Fibroblast of lung (primary cell): ENCODE measurements around the gene PTDSS2. TPM values are rescaled to one million over a fixed set of nuclear protein-coding genes. Genes with fewer than 3 reads are reported as not detected.

Source experiments
- DNase-seq, 2 donors: peaks; one replicate each; pipeline versions ENCODE4 v3.0.0 to v3.0.0-alpha.2; 2010; ENCODE audit warnings: low read depth in 2 of 2
- H2AFZ ChIP-seq: 2 replicates; pipeline ENCODE4 v1.5.1; 2012; ENCODE audit warnings: low read length, control low read depth, inconsistent platforms
- H3K27ac ChIP-seq: 2 replicates; pipeline ENCODE4 v1.5.1; 2011; ENCODE audit warnings: low read length, control low read depth; ENCODE audit not compliant: insufficient read depth
- H3K27me3 ChIP-seq: 2 replicates; pipeline ENCODE4 v1.5.1; 2011; ENCODE audit warnings: mild to moderate bottlenecking, low read length; ENCODE audit not compliant: control insufficient read depth, insufficient read depth
- H3K36me3 ChIP-seq: 2 replicates; pipeline ENCODE4 v1.5.1; 2011; ENCODE audit warnings: low read length; ENCODE audit not compliant: control insufficient read depth, insufficient read depth
- H3K4me1 ChIP-seq: 2 replicates; pipeline ENCODE4 v1.5.1; 2011; ENCODE audit warnings: low read length; ENCODE audit not compliant: control insufficient read depth, insufficient read depth; ENCODE audit errors: extremely low read depth
- H3K4me2 ChIP-seq: 2 replicates; pipeline ENCODE4 v1.5.1; 2011; ENCODE audit warnings: low read length, control low read depth; ENCODE audit not compliant: insufficient read depth; ENCODE audit errors: extremely low read depth
- H3K4me3 ChIP-seq, 4 experiments: fragments of 200-600 bp in 1 of 4; sonication (generic) in 1 of 4; replicated peaks in 1 of 4; 2 replicates each; pipeline ENCODE4 v1.5.1; 2011 to 2016; ENCODE audit warnings: low read length in 4 of 4, low read depth in 3 of 4, mild to moderate bottlenecking in 3 of 4, control low read depth in 2 of 4, inconsistent platforms in 1 of 4, mixed read lengths in 1 of 4; ENCODE audit not compliant: insufficient read depth in 1 of 4; ENCODE audit errors: control extremely low read depth in 1 of 4
- H3K79me2 ChIP-seq: 2 replicates; pipeline ENCODE4 v1.5.1; 2012; ENCODE audit warnings: mild to moderate bottlenecking, low read length, inconsistent platforms; ENCODE audit not compliant: control insufficient read depth, insufficient read depth
- H3K9ac ChIP-seq: 2 replicates; pipeline ENCODE4 v1.5.1; 2011; ENCODE audit warnings: mild to moderate bottlenecking, low read length, control low read depth; ENCODE audit not compliant: insufficient read depth
- H3K9me3 ChIP-seq: 2 replicates; pipeline ENCODE4 v1.5.1; 2012; ENCODE audit warnings: low read depth, low read length; ENCODE audit not compliant: control insufficient read depth, insufficient read depth
- H4K20me1 ChIP-seq: 2 replicates; pipeline ENCODE4 v1.5.1; 2011; ENCODE audit warnings: low read length; ENCODE audit not compliant: control insufficient read depth, insufficient read depth; ENCODE audit errors: extremely low read depth
- CTCF ChIP-seq, 2 donors: IDR thresholded peaks in 1 of 2; conservative IDR thresholded peaks in 1 of 2; 1 replicate in 1 of 2; 2 replicates in 1 of 2; pipeline ENCODE4 v1.5.1; 2011 to 2012; ENCODE audit warnings: low read length in 2 of 2, control low read depth in 1 of 2, inconsistent platforms in 1 of 2, low read depth in 1 of 2, mild to moderate bottlenecking in 1 of 2
- EZH2 ChIP-seq: IDR thresholded peaks from 2 replicates; pipeline ENCODE4 v1.5.1; 2012; ENCODE audit warnings: low read length, control low read depth, mild to moderate bottlenecking; ENCODE audit errors: missing control alignments
- polyA plus RNA-seq, 2 donors: library from polyadenylated mRNA; depleted of rRNA in 1 of 2; stranded (reverse) in 1 of 2; unstranded in 1 of 2; fragments of >200 nt; gene quantifications; 2 replicates each; pipeline ENCODE4 v1.2.1, GENCODE V29; 2011 to 2012; ENCODE audit warnings: missing spikeins in 1 of 2
- total RNA-seq: library from RNA; depleted of rRNA; stranded (reverse); fragments of >200 nt; gene quantifications from 2 replicates; pipeline ENCODE4 v1.2.1, GENCODE V29; 2014

Gene PTDSS2
- total and polyA plus RNA-seq, 2 donors (not counting 1 experiment from before 2014, with no cell fraction given): 17.4 to 36.7 TPM

- DNase-seq: no peak
- Histone ChIP-seq H3K9me3 (no peaks in the 10 kb centered on the region), H3K9ac (no peak overlapping the region)
Measured at GRCh38 chr11:477052-477715, 27.1 kb downstream of the PTDSS2 start.

GRCh38 chr11:479311-479710 is 29.2 kb downstream of the PTDSS2 start:
- no peaks in the 10 kb centered on the region for H3K9me3 ChIP-seq
- no peaks in the 10 kb centered on the region for H3K4me1 ChIP-seq
- H3K36me3 ChIP-seq: no peaks in the 10 kb centered on the region
- no peaks in the 10 kb centered on the region for H4K20me1 ChIP-seq
- H3K79me2 ChIP-seq: peaks cover 7% of the 10 kb centered on the region
- H3K27me3 ChIP-seq: no peaks in the 10 kb centered on the region
- H3K27ac ChIP-seq: no peak overlapping the region
- no peak overlapping the region for H2AFZ ChIP-seq
- TF ChIP-seq CTCF (conservative IDR thresholded peaks at IDR 0.05 in 1 of 2, IDR thresholded peaks at IDR 0.05 in 1 of 2; ENCODE audit: low read depth in 1 of 2, low read length in 2 of 2): no peak
- no peak for TF ChIP-seq EZH2
- no peak overlapping the region for H3K9ac ChIP-seq
- DNase-seq: no peak
- no peak overlapping the region for H3K4me2 ChIP-seq
- H3K4me3 ChIP-seq: no peak overlapping the region

More at GRCh38 chr11:477052-477715, 27.1 kb downstream of the PTDSS2 start:
- H3K27me3 ChIP-seq: no peaks in the 10 kb centered on the region
- TF ChIP-seq CTCF (conservative IDR thresholded peaks at IDR 0.05 in 1 of 2, IDR thresholded peaks at IDR 0.05 in 1 of 2; ENCODE audit: low read depth in 1 of 2, low read length in 2 of 2) (no peak), EZH2 (no peak)
- H3K27ac ChIP-seq: no peak overlapping the region
- H3K4me2 ChIP-seq: no peak overlapping the region
- no peak overlapping the region for H3K4me3 ChIP-seq
- no peaks in the 10 kb centered on the region for H3K4me1 ChIP-seq
- no peak overlapping the region for H2AFZ ChIP-seq
- H4K20me1 ChIP-seq: no peaks in the 10 kb centered on the region
- no peaks in the 10 kb centered on the region for H3K36me3 ChIP-seq
- H3K79me2 ChIP-seq: peaks cover 15% of the 10 kb centered on the region

GRCh38 chr11:484616-485015 is 34.5 kb downstream of the PTDSS2 start:
- H3K27me3 ChIP-seq: no peaks in the 10 kb centered on the region
- no peaks in the 10 kb centered on the region for H4K20me1 ChIP-seq
- H3K9me3 ChIP-seq: no peaks in the 10 kb centered on the region
- no peak overlapping the region for H2AFZ ChIP-seq
- no peak overlapping the region for H3K9ac ChIP-seq
- no peaks in the 10 kb centered on the region for H3K36me3 ChIP-seq
- TF ChIP-seq CTCF (conservative IDR thresholded peaks at IDR 0.05 in 1 of 2, IDR thresholded peaks at IDR 0.05 in 1 of 2; ENCODE audit: low read depth in 1 of 2, low read length in 2 of 2) (no peak), EZH2 (no peak)
- no peak overlapping the region for H3K27ac ChIP-seq
- no peak overlapping the region for H3K4me2 ChIP-seq
- H3K4me1 ChIP-seq: no peaks in the 10 kb centered on the region
- DNase-seq: no peak
- H3K4me3 ChIP-seq: no peak overlapping the region
- H3K79me2 ChIP-seq: no peaks in the 10 kb centered on the region
